ENCODE data around the gene SLC16A3.
"Not testable (repeated sequence)": the region's sequence is repeated elsewhere in the genome, so short reads cannot be mapped to it uniquely, and the experiment has no call there.

- not testable (repeated sequence) for TF ChIP-seq POLR2A (IDR thresholded peaks at IDR 0.05; ENCODE audit: low read depth, low read length); CTCF (IDR thresholded peaks at IDR 0.05; ENCODE audit: extremely low read depth in 1 of 2, insufficient read depth in 1 of 2, low read depth in 1 of 2, low read length in 2 of 2); EZH2 (IDR thresholded peaks at IDR 0.05; ENCODE audit: borderline replicate concordance, low read depth, low read length, severe bottlenecking)
Measured at GRCh38 chr17:82254746-82255145, 25.9 kb downstream of the SLC16A3 start.
